B cell (primary cell): ENCODE measurements around the gene KRT77. TPM values are rescaled to one million over a fixed set of nuclear protein-coding genes. Genes with fewer than 3 reads are reported as not detected.

Experiments
- ATAC-seq: fragments of 200-7000 bp; cut with Tn5 transposase; one replicate; pipeline ENCODE4 v1.10.0; 2021; ENCODE audit warnings: low read depth, mild to moderate bottlenecking, moderate number of reproducible peaks, moderate library complexity
- CTCF ChIA-PET: fragments of 350-600 bp; sonication (Branson Sonifier 250); formaldehyde crosslinking; loops from one replicate; lab custom pipeline; 2021; ENCODE audit warnings: antibody characterized with exemption, inconsistent platforms; lab: Charles Lee
- POLR2A ChIA-PET: fragments of 350-600 bp; sonication (Branson Sonifier 250); formaldehyde crosslinking; loops from one replicate; lab custom pipeline; 2021; ENCODE audit warnings: antibody characterized with exemption; lab: Charles Lee
- DNase-seq: peaks from one replicate; pipeline ENCODE4 v3.0.0; 2013
- H2AFZ ChIP-seq: 2 replicates; pipeline ENCODE4 v1.6.1; 2012; ENCODE audit warnings: mild to moderate bottlenecking, low read depth, low read length; ENCODE audit not compliant: insufficient read depth, poor library complexity, severe bottlenecking
- H3K27ac ChIP-seq, 2 donors: 1 replicate in 1 of 2; 2 replicates in 1 of 2; pipeline ENCODE4 v1.5.1; 2012 to 2013; ENCODE audit warnings: low read length in 2 of 2, mild to moderate bottlenecking in 2 of 2, moderate library complexity in 1 of 2
- H3K27me3 ChIP-seq, 4 experiments: fragments of 200-600 bp in 1 of 4; sonication (generic) in 1 of 4; replicated peaks in 1 of 4; 1 replicate in 2 of 4; 2 replicates in 2 of 4; pipeline versions ENCODE4 v1.6.1 to v1.7.0; 2013 to 2016; ENCODE audit warnings: low read length in 3 of 4, mild to moderate bottlenecking in 2 of 4, mixed read lengths in 1 of 4, moderate library complexity in 1 of 4; ENCODE audit not compliant: insufficient read depth in 4 of 4, control insufficient read depth in 3 of 4; ENCODE audit errors: control extremely low read depth in 1 of 4
- H3K36me3 ChIP-seq, 2 experiments: replicated peaks in 1 of 2; 1 replicate in 1 of 2; 2 replicates in 1 of 2; pipeline versions ENCODE4 v1.6.1 to v1.7.1; 2013; ENCODE audit warnings: low read length in 1 of 2; ENCODE audit not compliant: insufficient read depth in 2 of 2, control insufficient read depth in 1 of 2; ENCODE audit errors: control extremely low read depth in 1 of 2, extremely low read depth in 1 of 2
- H3K4me1 ChIP-seq, 2 donors: fragments of 200-600 bp in 1 of 2; sonication (generic) in 1 of 2; 1 replicate in 1 of 2; 2 replicates in 1 of 2; pipeline versions ENCODE4 v1.5.1 to v1.6.1; 2013 to 2017; ENCODE audit warnings: low read length in 2 of 2; ENCODE audit not compliant: control insufficient read depth in 2 of 2, insufficient read depth in 2 of 2
- H3K4me2 ChIP-seq: replicated peaks from 2 replicates; pipeline ENCODE3; 2012; ENCODE audit warnings: mild to moderate bottlenecking, low read depth, low read length; ENCODE audit not compliant: poor library complexity, severe bottlenecking
- H3K4me3 ChIP-seq, 5 experiments: fragments of 200-600 bp in 1 of 5; sonication (generic) in 1 of 5; 1 replicate in 3 of 5; 2 replicates in 2 of 5; pipeline versions ENCODE4 v1.5.1 to v1.7.0; 2011 to 2016; ENCODE audit warnings: low read length in 4 of 5, mild to moderate bottlenecking in 4 of 5, low read depth in 2 of 5, control low read depth in 1 of 5, moderate library complexity in 1 of 5; ENCODE audit not compliant: insufficient read depth in 1 of 5; ENCODE audit errors: control extremely low read depth in 1 of 5, extremely low read depth in 1 of 5
- H3K79me2 ChIP-seq: fragments of 200-600 bp; sonication (generic); one replicate; pipeline ENCODE4 v1.6.0; 2016; ENCODE audit warnings: low read length; ENCODE audit not compliant: control insufficient read depth, insufficient read depth
- H3K9ac ChIP-seq: fragments of 200-600 bp; sonication (generic); 2 replicates; pipeline ENCODE4 v1.6.1; 2017; ENCODE audit warnings: mild to moderate bottlenecking, low read length, moderate library complexity
- H3K9me3 ChIP-seq, 3 donors: one replicate each; pipeline versions ENCODE4 v1.6.1 to v1.7.1; 2013; ENCODE audit warnings: low read length in 2 of 3; ENCODE audit not compliant: control insufficient read depth in 2 of 3, insufficient read depth in 1 of 3; ENCODE audit errors: control extremely low read depth in 1 of 3
- H4K20me1 ChIP-seq: 2 replicates; pipeline ENCODE4 v1.6.0; 2012; ENCODE audit warnings: mild to moderate bottlenecking, low read length; ENCODE audit not compliant: insufficient read depth, control insufficient read depth, poor library complexity, severe bottlenecking
- H3K27ac Mint-ChIP-seq: one replicate; pipeline ENCODE4 v1.8.0; 2021; ENCODE audit warnings: mixed read lengths
- H3K27me3 Mint-ChIP-seq: one replicate; pipeline ENCODE4 v1.8.0; 2021; ENCODE audit warnings: mixed read lengths
- H3K4me1 Mint-ChIP-seq: one replicate; pipeline ENCODE4 v1.8.0; 2021; ENCODE audit warnings: mixed read lengths
- H3K4me3 Mint-ChIP-seq: one replicate; pipeline ENCODE4 v1.8.0; 2021; ENCODE audit warnings: mixed read lengths
- H3K9me3 Mint-ChIP-seq: one replicate; pipeline ENCODE4 v1.8.0; 2022; ENCODE audit warnings: mixed read lengths; ENCODE audit not compliant: insufficient read depth
- EZH2 ChIP-seq: IDR thresholded peaks from 2 replicates; pipeline ENCODE4 v1.6.1; 2012; ENCODE audit warnings: borderline replicate concordance, low read depth, mild to moderate bottlenecking, moderate library complexity, low read length; ENCODE audit not compliant: insufficient read depth, poor library complexity, severe bottlenecking
- WGBS: methylation state at CpG from one replicate; pipeline ENCODE4 v1.1.5; 2013; ENCODE audit warnings: missing lambda C conversion rate; ENCODE audit not compliant: insufficient coverage; 5-methylcytosine and 5-hydroxymethylcytosine counted together
- intact Hi-C: fragments of 100-400 bp; cut with micrococcal nuclease; formaldehyde crosslinking; loops from one replicate; pipeline ENCODE4 v1.10.0; 2022
- polyA plus RNA-seq: library from polyadenylated mRNA; depleted of rRNA; stranded (reverse); fragments of >200 nt; gene quantifications from 2 replicates; pipeline ENCODE4 v1.2.3, GENCODE V29; 2012
- total RNA-seq, 2 donors: library from RNA; stranded (reverse); fragments of 120-200 nt in 1 of 2; gene quantifications; 1 replicate in 1 of 2; 2 replicates in 1 of 2; pipeline versions ENCODE4 v1.2.3 to v1.2.4, GENCODE V29; 2013 to 2022
- TF ChIP-seq, protein P1 (sequence below): fragments of 200-600 bp; IDR thresholded peaks from one replicate; pipeline ENCODE4 v1.8.0; 2022; ENCODE audit warnings: antibody characterized with exemption, mild to moderate bottlenecking

Gene KRT77
- total and polyA plus RNA-seq, 2 donors (not counting 1 experiment from before 2014, with no cell fraction given): not detected

DNA sequence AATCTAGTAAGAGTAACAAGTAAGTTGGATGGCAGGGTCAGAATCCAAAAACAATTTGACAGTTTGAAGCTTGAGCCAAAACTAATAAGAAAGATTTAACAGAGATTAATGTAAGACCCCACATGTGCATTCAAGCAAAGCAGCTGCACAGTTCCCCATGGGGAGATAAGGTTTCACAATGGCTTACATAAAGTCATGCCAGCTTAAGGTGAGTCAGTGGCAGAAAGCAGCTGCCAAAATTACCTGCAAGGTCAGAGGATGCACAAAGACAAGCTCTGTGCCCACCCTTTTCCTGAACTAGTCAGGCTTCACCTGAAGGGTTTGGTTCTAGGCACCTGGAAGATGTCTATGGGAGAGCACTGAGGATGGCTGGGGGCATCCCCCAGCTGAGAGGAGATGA is 36.6 kb upstream of the KRT77 start:
- Mint-ChIP-seq H3K27ac (no peak overlapping the region), H3K27me3 (peaks cover 40% of the 10 kb centered on the region), H3K4me3 (no peak overlapping the region), H3K9me3 (no peaks in the 10 kb centered on the region), H3K4me1 (no peaks in the 10 kb centered on the region)
- POLR2A ChIA-PET: no interaction called here
- Histone ChIP-seq H3K27ac (no peak overlapping the region), H2AFZ (no peak overlapping the region), H4K20me1 (no peaks in the 10 kb centered on the region), H3K79me2 (no peaks in the 10 kb centered on the region), H3K4me2 (no peak overlapping the region), H3K36me3 (no peaks in the 10 kb centered on the region), H3K4me1 (no peaks in the 10 kb centered on the region), H3K9ac (no peak overlapping the region), H3K9me3 (peaks cover 0 to 10% (median 0%) of the 10 kb centered on the region in 3 donors), H3K4me3 (no peak overlapping the region), H3K27me3 (peaks cover 0 to 10% (median 0%) of the 10 kb centered on the region in 4 experiments)
- TF ChIP-seq, protein P1, sequence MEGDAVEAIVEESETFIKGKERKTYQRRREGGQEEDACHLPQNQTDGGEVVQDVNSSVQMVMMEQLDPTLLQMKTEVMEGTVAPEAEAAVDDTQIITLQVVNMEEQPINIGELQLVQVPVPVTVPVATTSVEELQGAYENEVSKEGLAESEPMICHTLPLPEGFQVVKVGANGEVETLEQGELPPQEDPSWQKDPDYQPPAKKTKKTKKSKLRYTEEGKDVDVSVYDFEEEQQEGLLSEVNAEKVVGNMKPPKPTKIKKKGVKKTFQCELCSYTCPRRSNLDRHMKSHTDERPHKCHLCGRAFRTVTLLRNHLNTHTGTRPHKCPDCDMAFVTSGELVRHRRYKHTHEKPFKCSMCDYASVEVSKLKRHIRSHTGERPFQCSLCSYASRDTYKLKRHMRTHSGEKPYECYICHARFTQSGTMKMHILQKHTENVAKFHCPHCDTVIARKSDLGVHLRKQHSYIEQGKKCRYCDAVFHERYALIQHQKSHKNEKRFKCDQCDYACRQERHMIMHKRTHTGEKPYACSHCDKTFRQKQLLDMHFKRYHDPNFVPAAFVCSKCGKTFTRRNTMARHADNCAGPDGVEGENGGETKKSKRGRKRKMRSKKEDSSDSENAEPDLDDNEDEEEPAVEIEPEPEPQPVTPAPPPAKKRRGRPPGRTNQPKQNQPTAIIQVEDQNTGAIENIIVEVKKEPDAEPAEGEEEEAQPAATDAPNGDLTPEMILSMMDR: no peak
- no peak for TF ChIP-seq EZH2
- CTCF ChIA-PET: no interaction called here
- DNase-seq (no peak), ATAC-seq (no peak)
- intact Hi-C loops: no loop called here

DNA sequence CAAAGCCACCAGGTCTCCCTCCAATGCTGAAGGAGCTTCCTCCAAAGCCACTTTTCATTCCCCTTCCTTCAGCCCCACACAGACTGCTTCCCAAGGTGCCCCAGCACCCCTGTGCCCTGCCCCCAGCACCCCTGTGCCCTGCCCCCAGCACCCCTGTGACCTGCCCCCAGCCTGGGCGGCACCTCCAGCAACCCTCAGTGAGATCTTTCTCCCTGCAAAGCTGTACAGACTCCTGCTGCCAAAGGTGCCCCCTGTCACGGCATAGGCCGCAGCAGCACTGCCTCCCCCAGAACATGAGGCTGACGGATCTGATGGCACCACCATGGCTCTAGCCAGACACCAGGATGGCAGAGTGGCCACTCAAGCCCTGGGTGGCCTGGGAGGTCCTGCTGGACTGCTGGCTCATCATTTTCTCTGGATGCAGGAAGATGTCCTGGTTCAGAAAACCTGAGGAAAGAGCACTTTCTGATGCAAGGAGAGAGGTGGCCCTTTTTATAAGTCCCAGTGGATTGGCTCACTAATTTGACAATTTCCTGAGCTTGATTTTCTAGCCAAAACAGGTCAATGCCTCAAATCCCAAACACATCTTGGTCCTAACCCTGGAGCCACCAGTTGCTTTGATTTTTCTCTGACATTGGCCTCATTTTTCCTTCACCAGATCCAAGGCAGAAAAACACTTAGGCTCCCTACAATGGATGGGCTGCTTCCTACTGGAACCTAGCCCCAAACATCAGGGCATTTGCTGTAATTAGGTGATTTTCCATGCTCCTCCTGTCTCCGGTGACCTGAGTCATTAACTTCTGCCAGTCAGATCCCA is 32.7 kb upstream of the KRT77 start:
- CTCF ChIA-PET: no interaction called here
- intact Hi-C loops: no loop called here
- POLR2A ChIA-PET: no interaction called here

More for the DNA sequence above, 32.7 kb upstream of the KRT77 start:
- H3K27ac Mint-ChIP-seq: no peak overlapping the region
- H3K4me3 Mint-ChIP-seq: no peak overlapping the region
- Histone ChIP-seq H3K4me3 (no peak overlapping the region), H3K79me2 (no peaks in the 10 kb centered on the region), H3K27ac (no peak overlapping the region), H4K20me1 (no peaks in the 10 kb centered on the region), H3K36me3 (no peaks in the 10 kb centered on the region), H2AFZ (no peak overlapping the region), H3K9ac (no peak overlapping the region), H3K9me3 (peaks cover 0 to 2% (median 0%) of the 10 kb centered on the region in 3 donors), H3K4me2 (no peak overlapping the region), H3K4me1 (no peaks in the 10 kb centered on the region), H3K27me3 (no peaks in the 10 kb centered on the region)
- no peaks in the 10 kb centered on the region for H3K4me1 Mint-ChIP-seq
- ATAC-seq: no peak
- H3K9me3 Mint-ChIP-seq: no peaks in the 10 kb centered on the region
- H3K27me3 Mint-ChIP-seq: peaks cover 22% of the 10 kb centered on the region
- WGBS: 67% methylated on average over 5 of the region's 5 CpGs
- TF ChIP-seq, protein P1: no peak
- TF ChIP-seq EZH2: no peak
- DNase-seq: no peak
